HG02840 (cell line): ENCODE measurements around the gene CACNA2D2.

Experiments used
- ATAC-seq: cut with Tn5 transposase; IDR thresholded peaks from one replicate; pipeline ENCODE4 v1.9.1; 2021; ENCODE audit warnings: mild to moderate bottlenecking, moderate library complexity, moderate number of reproducible peaks; ENCODE audit not compliant: unreplicated experiment, low FRiP score

Gene CACNA2D2

GRCh38 chr3:50319894-50320625 lies 183.4 kb downstream of the CACNA2D2 start:
- ATAC-seq, result no peak

- ATAC-seq, result no peak
Observed at GRCh38 chr3:50319181-50319893, 184.1 kb downstream of the CACNA2D2 start.

- no peak for ATAC-seq
Observed at GRCh38 chr3:50318615-50319014, 184.8 kb downstream of the CACNA2D2 start.

- no peak for ATAC-seq
Observed at GRCh38 chr3:50318163-50318562, 185.3 kb downstream of the CACNA2D2 start.

- ATAC-seq, result no peak
Observed at GRCh38 chr3:50317300-50317699, 186.1 kb downstream of the CACNA2D2 start.

GRCh38 chr3:50316657-50317242 lies 186.7 kb downstream of the CACNA2D2 start:
- no peak for ATAC-seq

GRCh38 chr3:50314816-50315215 lies 188.6 kb downstream of the CACNA2D2 start:
- no peak for ATAC-seq

GRCh38 chr3:50314342-50314741 lies 189.1 kb downstream of the CACNA2D2 start:
- no peak for ATAC-seq
